Smooth muscle cell of the brain vasculature (primary cell): ENCODE measurements around the gene H1-8.
"Not testable (repeated sequence)": the region's sequence is repeated elsewhere in the genome, so short reads cannot be mapped to it uniquely, and the experiment has no call there.

Experiments
- DNase-seq: peaks from one replicate; pipeline ENCODE4 v3.0.0-alpha.2; 2012; ENCODE audit warnings: low read depth, low spot score

Gene H1-8

GRCh38 chr3:129533406-129533805 lies 9.6 kb upstream of the H1-8 start:
- DNase-seq = no peak

DNA sequence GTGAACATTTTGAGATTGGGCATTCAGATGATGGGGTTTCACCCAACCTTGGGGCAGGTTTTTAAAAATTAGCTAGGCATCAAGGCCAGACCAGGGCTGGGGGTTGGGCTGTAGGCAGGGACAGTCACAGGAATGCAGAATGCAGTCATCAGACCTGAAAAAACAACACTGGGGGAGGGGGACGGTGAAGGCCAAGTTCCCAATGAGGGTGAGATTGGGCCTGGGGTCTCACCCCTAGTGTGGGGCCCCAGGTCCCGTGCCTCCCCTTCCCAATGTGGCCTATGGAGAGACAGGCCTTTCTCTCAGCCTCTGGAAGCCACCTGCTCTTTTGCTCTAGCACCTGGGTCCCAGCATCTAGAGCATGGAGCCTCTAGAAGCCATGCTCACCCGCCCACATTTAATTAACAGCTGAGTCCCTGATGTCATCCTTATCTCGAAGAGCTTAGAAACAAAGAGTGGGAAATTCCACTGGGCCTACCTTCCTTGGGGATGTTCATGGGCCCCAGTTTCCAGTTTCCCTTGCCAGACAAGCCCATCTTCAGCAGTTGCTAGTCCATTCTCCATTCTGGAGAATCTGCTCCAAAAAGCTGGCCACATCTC lies 8.4 kb upstream of the H1-8 start:
- no peak for DNase-seq

DNA sequence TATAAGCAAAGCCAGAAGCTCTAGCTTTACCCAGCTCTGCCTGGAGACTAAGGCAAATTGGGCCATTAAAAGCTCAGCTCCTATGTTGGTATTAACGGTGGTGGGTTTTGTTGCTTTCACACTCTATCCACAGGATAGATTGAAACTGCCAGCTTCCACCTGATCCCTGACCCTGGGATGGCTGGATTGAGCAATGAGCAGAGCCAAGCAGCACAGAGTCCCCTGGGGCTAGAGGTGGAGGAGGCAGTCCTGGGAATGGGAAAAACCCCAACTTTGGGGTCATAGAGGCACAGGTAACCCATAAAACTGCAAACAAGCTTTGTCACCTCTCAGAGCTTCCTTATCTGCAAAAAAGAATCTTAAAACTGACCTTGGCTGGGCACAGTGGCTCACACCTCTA lies 7.9 kb upstream of the H1-8 start:
- DNase-seq = no peak

DNA sequence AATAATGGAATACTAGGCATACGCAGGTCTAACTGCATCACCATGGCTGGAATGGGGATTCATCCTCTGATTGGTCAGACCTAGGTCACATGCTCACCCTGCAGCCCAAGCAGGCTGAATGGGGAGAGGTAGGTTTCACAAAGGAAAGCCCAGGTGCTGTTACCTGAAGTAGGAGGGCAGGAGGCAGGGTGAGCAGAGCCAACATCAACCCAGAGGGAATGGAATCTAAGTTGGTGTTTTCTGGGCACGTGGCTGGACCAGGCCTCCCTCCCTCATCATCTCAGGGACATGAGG lies 6.7 kb upstream of the H1-8 start:
- DNase-seq = no peak

DNA sequence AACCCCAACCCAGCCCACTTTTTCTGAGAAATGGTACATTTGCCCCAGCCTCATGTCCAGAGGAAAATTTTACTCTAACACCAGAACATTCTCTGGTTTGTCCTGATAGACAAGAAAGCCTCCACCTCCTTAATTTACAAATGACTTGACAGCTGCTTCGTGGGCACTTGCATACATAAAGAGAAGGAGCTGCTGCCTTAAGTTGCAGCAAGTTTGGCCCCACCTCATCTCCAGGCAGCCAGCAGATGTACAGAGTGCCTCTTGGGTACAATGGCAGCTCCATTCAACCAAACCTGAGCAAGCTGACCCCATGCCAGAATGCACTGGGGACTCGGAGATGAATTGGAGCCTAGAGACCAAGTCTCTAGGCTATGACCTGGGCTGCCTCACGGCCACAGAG lies 6.2 kb upstream of the H1-8 start:
- no peak for DNase-seq

- DNase-seq = no peak
Observed at GRCh38 chr3:129539206-129539605, 3.8 kb upstream of the H1-8 start.

GRCh38 chr3:129540776-129541516 lies 2.0 kb upstream of the H1-8 start:
- no peak for DNase-seq

GRCh38 chr3:129542747-129543146 lies 228 bp upstream of the H1-8 start:
- no peak for DNase-seq

GRCh38 chr3:129543999-129544398 lies 1.0 kb downstream of the H1-8 start:
- no peak for DNase-seq

DNA sequence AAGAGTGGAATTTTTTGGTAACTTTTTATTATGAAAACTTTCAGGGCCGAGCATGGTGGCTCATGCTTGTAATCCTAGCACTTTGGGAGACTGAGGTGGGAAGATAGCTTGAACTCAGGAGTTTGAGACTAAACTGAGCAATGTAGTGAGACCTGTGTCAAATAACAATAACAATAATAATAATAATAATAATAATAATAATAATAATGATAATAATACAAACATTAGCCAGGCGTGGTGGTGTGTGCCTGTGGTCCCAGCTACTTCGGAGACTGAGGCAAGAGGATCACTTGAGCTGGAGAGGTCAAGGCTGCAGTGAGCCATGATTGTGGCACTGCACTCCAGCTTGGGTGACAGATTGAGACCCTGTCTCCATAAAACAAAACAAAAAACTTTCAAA lies 3.0 kb downstream of the H1-8 start:
- DNase-seq = not testable (repeated sequence)

DNA sequence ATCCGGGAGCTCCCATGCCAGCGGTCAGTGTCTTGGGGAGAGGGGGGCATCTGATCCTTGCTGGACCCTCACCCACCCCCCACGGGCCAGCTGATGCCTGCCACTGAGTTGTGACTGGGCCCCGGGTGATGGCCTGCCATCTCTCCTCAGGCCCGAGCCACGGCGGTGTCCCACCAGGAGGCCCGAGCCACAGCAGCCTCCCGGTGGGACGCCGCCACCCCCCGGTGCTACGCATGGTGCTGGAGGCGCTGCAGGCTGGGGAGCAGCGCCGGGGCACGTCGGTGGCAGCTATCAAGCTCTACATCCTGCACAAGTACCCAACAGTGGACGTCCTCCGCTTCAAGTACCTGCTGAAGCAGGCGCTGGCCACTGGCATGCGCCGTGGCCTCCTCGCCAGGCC lies 4.3 kb downstream of the H1-8 start:
- no peak for DNase-seq

- DNase-seq = no peak
Observed at GRCh38 chr3:129548104-129548965, 5.4 kb downstream of the H1-8 start.

DNA sequence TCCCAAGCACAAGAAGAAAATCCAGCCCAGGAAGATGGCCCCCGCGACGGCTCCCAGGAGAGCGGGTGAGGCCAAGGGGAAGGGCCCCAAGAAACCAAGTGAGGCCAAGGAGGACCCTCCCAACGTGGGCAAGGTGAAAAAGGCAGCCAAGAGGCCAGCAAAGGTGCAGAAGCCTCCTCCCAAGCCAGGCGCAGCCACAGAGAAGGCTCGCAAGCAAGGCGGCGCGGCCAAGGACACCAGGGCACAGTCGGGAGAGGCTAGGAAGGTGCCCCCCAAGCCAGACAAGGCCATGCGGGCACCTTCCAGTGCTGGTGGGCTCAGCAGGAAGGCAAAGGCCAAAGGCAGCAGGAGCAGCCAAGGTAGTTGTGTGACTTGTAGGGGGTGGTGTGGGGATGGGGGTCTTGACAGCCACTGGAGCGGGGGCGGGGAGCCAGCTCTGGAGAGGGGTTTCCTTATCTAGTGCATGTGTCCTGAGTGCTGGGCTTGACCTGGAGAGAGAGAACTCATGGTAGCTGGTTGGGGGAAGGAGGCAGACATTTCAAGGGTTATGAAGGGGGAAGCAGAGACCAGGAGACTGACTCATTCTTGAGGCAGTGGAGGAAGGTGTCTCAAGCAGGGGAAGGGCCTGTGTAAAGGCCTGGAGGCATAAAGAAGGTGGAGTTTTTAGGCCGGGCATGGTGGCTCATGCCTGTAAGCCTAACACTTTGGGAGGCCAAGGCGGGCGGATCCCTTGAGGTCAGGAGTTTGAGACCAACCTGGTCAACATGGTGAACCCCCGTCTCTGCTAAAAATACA lies 6.2 kb downstream of the H1-8 start:
- DNase-seq = no peak

- DNase-seq = no peak
Observed at GRCh38 chr3:129549805-129550204, 6.8 kb downstream of the H1-8 start.

DNA sequence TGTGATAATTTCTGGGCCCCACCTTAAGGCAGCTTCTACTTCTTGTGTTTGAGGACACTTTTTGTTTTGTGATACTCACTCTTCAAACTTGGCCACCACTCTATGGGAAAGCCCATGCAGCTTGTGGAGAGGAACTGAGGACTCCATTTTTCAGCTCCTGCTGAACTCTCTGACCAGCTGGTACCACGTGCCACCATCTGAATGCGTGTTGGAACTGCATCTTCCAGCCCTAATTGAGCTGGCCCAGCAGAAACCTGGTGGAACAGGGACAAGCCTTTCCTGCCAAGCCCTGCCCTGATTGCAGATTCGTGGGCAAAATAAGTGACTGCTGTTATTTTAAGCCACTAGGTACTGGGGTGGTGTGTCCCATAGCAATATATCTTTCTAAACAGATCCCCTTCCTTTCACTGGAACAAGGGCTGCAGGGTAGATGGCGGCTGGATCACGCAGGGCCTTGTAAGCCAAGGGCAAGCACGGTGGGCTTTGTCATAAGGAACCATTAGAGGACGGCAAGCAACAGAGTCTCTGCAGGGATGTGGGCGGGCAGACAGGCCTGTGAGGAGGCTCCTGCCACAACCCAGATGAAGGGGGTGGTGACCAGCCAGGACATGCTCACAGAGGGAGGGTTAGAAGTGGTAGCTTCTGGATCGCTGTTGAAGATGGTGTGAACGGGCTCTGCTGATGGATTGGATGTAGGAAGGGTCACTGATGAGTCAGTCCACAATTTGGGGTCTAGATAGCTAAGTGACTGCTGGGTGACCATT lies 9.5 kb downstream of the H1-8 start:
- no peak for DNase-seq

DNA sequence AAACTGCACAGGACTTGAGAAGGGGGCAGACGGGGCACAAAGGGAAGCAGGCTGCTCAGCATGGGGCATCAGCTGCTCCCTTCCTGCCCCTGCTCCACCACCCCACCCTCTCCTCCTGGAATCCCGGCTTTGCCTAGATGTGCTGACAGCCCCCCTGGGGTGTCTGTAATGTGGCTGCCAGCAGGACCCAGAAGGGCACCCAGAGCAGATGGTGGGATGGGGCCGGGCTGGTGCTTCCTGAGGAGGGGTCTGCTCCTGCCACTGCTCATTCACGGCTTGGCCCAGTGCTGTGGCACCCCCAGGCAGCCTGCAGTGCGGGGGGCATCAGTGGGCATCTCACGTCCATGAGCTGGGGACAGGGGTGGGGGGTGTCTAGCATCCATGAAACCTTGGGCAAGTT lies 10.2 kb downstream of the H1-8 start:
- DNase-seq = no peak

GRCh38 chr3:129553719-129554118 lies 10.7 kb downstream of the H1-8 start:
- DNase-seq = no peak

DNA sequence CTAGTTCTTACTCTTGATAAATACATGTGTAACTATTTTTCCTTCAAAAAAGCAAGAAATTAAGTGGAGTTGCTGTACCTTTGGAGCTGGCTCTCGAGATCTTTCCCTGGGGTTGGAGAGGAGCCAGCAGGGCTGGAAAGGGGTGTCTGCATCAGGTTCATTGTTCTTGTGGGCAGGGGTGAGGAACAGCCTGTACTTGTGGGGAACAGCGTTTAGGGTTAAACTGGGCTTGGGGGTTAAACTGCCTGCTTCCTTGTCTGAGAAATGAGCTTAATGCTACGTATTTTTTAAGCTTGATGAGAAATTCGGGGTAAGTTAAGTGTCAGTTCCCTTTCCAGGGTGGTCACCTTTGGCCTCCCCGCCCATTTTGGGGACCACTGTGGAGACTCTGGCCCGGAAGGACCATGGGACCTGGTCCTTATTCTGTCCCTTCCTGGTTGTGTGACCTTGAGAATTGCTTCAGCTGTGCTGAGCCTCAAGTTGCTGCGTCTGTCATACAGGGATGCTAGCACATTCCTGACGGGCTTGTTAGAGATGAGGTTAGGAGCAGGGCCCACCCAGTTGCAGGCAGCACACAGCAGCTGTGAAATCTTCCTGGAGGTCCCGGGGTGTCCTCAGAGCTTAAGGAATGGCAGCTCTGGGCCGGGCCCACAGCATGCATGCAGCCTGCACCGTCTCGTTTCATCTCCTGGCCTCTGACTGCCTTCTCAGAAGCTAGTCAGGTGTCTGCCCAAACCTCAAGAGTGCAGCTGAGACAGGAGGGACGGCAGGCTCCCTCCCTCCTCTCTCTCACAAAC lies 11.6 kb downstream of the H1-8 start:
- no peak for DNase-seq

GRCh38 chr3:129555153-129555550 lies 12.2 kb downstream of the H1-8 start:
- DNase-seq = no peak

DNA sequence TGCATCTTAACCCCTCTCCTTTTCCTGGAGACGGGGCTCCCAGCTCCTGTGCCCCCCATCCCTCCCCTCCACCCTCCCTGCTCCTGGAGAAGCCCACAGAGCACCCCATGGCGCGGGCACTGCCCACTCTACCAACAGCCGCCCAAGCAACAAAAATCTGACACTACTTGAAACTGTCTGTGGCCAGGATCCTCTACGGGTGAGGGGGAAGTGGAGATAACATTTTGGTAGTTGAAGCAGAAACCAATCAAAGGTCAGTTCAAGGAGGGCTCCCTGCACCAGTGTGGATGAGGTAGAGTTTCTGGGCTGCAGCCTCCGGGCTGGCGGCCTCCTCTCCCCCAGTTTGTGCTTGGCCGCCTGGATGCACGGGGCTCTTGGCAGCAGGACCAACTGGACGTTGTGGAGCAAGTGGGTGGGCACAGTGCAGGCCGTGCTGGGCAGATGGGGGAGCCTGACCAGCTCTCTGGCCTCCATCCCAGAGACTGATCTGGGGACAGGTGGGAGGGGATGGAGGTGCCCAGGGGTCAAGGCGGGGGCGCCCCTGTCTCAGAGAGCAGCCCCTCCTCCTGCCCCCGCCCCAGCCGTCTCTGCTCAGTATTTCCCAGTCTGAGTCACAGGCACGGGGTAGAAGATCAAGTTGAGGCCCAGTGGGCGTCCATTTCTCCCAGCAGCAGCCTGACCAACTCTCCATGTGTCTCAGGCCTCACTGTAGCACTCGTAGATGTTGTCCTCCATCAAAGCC lies 12.8 kb downstream of the H1-8 start:
- DNase-seq = no peak
